Right lung (tissue), 5 donors: ENCODE measurements around the gene KCNG2. TPM values are rescaled to one million over a fixed set of nuclear protein-coding genes. Genes with fewer than 3 reads are reported as not detected.

Source experiments
- DNase-seq, 2 donors: peaks; one replicate each; pipeline ENCODE4 v3.0.0-alpha.2; 2013
- polyA plus RNA-seq, 5 donors: library from polyadenylated mRNA; unstranded; fragments of 120-200 nt; gene quantifications; one replicate each; pipeline versions ENCODE4 v1.2.1 to v1.2.3, GENCODE V29; 2013; ENCODE audit warnings: inconsistent platforms in 1 of 5, low replicate concordance in 1 of 5; ENCODE audit not compliant: insufficient read length in 5 of 5, insufficient read depth in 1 of 5

Gene KCNG2
- polyA plus RNA-seq, 5 donors: 0.16 to 0.35 (median 0.23) TPM

GRCh38 chr18:79938196-79938595 lies 140.5 kb downstream of the KCNG2 start:
- DNase-seq: no peak

- no peak for DNase-seq
These were observed 141.4 kb downstream of the KCNG2 start for GRCh38 chr18:79939096-79939495.

GRCh38 chr18:79940126-79940813 lies 142.5 kb downstream of the KCNG2 start:
- DNase-seq: no peak

- no peak for DNase-seq
These were observed 143.2 kb downstream of the KCNG2 start for GRCh38 chr18:79940814-79941472.

GRCh38 chr18:79941473-79942119 lies 143.9 kb downstream of the KCNG2 start:
- no peak for DNase-seq

- no peak for DNase-seq
These were observed 144.5 kb downstream of the KCNG2 start for GRCh38 chr18:79942211-79942610.

GRCh38 chr18:79942786-79943607 lies 145.3 kb downstream of the KCNG2 start:
- no peak for DNase-seq

GRCh38 chr18:79943608-79944125 lies 145.9 kb downstream of the KCNG2 start:
- no peak for DNase-seq

GRCh38 chr18:79944126-79944731 lies 146.5 kb downstream of the KCNG2 start:
- DNase-seq: no peak

- DNase-seq: no peak
These were observed 147.0 kb downstream of the KCNG2 start for GRCh38 chr18:79944746-79945117.

- DNase-seq: no peak
These were observed 147.6 kb downstream of the KCNG2 start for GRCh38 chr18:79945118-79946042.

GRCh38 chr18:79947054-79947755 lies 149.5 kb downstream of the KCNG2 start:
- no peak for DNase-seq

GRCh38 chr18:79947881-79948610 lies 150.3 kb downstream of the KCNG2 start:
- DNase-seq: no peak

GRCh38 chr18:79948719-79949411 lies 151.1 kb downstream of the KCNG2 start:
- no peak for DNase-seq
